Heart left ventricle (tissue), 13 donors: ENCODE results near the gene SPDYE3.

Experiments
- CTCF ChIP-seq, 12 donors: fragments of 200-600 bp; sonication (generic) in 4 of 12; IDR thresholded peaks; one replicate each; pipeline versions ENCODE4 v1.5.0 to v1.8.0; 2018 to 2022; ENCODE audit warnings: antibody characterized with exemption in 12 of 12, mild to moderate bottlenecking in 5 of 12
- POLR2A ChIP-seq, 2 donors: fragments of 450-650 bp; IDR thresholded peaks; one replicate each; pipeline ENCODE4 v1.6.1; 2017; ENCODE audit warnings: antibody characterized with exemption in 2 of 2, mild to moderate bottlenecking in 2 of 2, moderate library complexity in 2 of 2
- donor health status: ischemic (EF 13 %, LVEDD 7.1; RV severe dilation, severe dysfunction).
- donor health status: DM: no; HTN: yes; CAD: no.
- donor health status: DM: no; HTN: no; CAD: no.
- donor health status: ischemic (EF 25% LVEDD 6.9; RV normal size, moderate dysfunction).
- donor health status: ischemic (EF 25% LVEDD 5.7; RV mildly dilated, moderate dysfunction).
- donor health status: ischemic (EF 35%, LVEDD 5.7; RV mildly dilated, moderate dysfunction).
- donor health status: nonischemic (EF 11% LVEDD 7.7; RV severe dilation, severe dysfunction).
- donor health status: DM: yes; HTN: yes; CAD: no.
- donor health status: PGD.
- donor health status: ischemic (EF 29% LVEDD 5.4; RV normal size, mild dysfunction).
- donor health status: nonischemic (EF 23%, LVEDD 6.1; RV moderate dilation, normal function).

DNA sequence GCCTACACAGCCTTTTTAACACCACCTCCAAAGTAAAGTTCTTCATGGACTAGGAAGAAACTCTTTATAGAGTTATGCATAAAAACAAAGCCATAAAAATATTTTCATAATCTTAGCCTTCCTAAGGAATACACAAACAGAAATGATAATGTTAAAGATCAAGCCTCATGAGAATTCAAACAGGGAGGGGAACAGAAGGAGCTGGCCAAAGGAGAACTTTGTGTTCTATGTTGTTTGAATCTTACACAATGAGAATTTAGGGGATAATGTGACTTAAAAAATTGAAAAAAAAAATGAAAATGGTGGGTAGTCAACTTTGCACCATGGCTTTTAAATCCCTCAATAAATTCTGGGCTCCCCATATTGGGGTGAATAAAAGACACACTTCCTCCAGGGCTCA lies 41.3 kb downstream of the SPDYE3 start:
- TF ChIP-seq CTCF (IDR thresholded peaks at IDR 0.05), result no peak
- no peak for TF ChIP-seq POLR2A (IDR thresholded peaks at IDR 0.05)
